Right lobe of liver (tissue), 4 donors: ENCODE results near the gene PBLD.

Source experiments
- POLR2A ChIP-seq: fragments of 450-650 bp; IDR thresholded peaks from one replicate; pipeline ENCODE4 v1.6.1; 2017; ENCODE audit warnings: antibody characterized with exemption, mild to moderate bottlenecking
- TF ChIP-seq, protein P1 (sequence below), 4 donors: fragments of 200-600 bp in 3 of 4; fragments of 450-650 bp in 1 of 4; IDR thresholded peaks; one replicate each; pipeline versions ENCODE4 v1.5.1 to v1.8.0; 2016 to 2022; ENCODE audit warnings: antibody characterized with exemption in 4 of 4, mild to moderate bottlenecking in 2 of 4
- donor health status: DM: no; HTN: no; CAD: no.
- donor health status: DM: no; HTN: no; CAD: no.
- donor health status: DM: no; HTN: yes; CAD: no.

DNA sequence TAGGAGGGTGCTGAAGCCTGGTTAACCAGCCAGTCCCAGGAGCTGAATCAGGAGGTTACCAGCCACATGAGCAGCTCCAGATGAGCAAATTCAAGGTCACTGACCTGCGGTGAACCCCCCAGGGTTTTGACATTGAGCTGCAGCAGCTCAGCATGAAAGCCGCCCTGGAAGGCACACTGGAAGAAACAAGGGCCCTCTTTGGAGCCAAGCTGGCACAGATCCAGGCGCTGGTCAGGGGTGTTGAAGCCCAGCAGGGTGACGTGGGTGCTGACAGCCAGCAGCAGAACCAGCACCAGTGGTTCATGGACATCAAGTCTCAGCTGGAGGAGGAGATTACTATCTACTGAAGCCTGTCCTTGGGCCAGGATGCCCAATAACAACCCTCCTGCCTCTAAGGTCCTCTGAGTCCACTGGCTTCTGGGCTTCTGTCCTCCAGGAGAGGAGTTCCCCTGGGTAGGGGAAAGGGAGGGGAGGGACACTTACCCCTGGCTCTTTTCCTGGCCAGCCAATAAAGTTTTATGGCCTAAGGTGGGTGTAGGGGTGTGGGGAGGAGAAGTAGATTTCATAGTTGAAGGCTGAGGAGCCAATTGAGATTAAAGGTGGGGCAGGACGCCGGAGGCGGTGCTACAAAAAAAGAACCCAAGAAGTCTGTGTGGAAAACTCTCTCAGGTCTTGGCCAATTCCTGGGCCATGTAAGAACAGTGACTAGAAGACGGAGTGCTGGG is 71.4 kb downstream of the PBLD start:
- TF ChIP-seq, protein P1, sequence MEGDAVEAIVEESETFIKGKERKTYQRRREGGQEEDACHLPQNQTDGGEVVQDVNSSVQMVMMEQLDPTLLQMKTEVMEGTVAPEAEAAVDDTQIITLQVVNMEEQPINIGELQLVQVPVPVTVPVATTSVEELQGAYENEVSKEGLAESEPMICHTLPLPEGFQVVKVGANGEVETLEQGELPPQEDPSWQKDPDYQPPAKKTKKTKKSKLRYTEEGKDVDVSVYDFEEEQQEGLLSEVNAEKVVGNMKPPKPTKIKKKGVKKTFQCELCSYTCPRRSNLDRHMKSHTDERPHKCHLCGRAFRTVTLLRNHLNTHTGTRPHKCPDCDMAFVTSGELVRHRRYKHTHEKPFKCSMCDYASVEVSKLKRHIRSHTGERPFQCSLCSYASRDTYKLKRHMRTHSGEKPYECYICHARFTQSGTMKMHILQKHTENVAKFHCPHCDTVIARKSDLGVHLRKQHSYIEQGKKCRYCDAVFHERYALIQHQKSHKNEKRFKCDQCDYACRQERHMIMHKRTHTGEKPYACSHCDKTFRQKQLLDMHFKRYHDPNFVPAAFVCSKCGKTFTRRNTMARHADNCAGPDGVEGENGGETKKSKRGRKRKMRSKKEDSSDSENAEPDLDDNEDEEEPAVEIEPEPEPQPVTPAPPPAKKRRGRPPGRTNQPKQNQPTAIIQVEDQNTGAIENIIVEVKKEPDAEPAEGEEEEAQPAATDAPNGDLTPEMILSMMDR (IDR thresholded peaks at IDR 0.05) = no peak
- no peak for TF ChIP-seq POLR2A
